Smooth muscle cell (in vitro differentiated cells): Measurements from ENCODE around the gene CGNL1. TPM values are rescaled to one million over a fixed set of nuclear protein-coding genes. Genes with fewer than 3 reads are reported as not detected.

Experiments used
- DNase-seq: peaks from one replicate; lab custom pipeline; 2025; ENCODE audit not compliant: unreplicated experiment; lab: John Stamatoyannopoulos, UW
- H2AFZ ChIP-seq: fragments of 200-600 bp; sonication (generic); 2 replicates; pipeline ENCODE4 v1.6.0; 2016; ENCODE audit warnings: antibody characterized with exemption, low read depth, mild to moderate bottlenecking
- H3F3A ChIP-seq: fragments of 200-600 bp; sonication (generic); 2 replicates; pipeline ENCODE4 v1.6.0; 2017; ENCODE audit warnings: antibody characterized with exemption, low read depth
- H3K27ac ChIP-seq: fragments of 200-600 bp; sonication (generic); 2 replicates; pipeline ENCODE4 v1.5.1; 2016; ENCODE audit warnings: low read depth, mild to moderate bottlenecking
- H3K27me3 ChIP-seq: fragments of 200-600 bp; sonication (generic); 2 replicates; pipeline ENCODE4 v1.6.1; 2016; ENCODE audit warnings: low read depth, mild to moderate bottlenecking
- H3K36me3 ChIP-seq: fragments of 200-600 bp; sonication (generic); 2 replicates; pipeline ENCODE4 v1.5.1; 2016; ENCODE audit warnings: low read depth
- H3K4me1 ChIP-seq: fragments of 200-600 bp; sonication (generic); 2 replicates; pipeline ENCODE4 v1.5.1; 2016; ENCODE audit warnings: low read depth
- H3K4me2 ChIP-seq: fragments of 200-600 bp; sonication (generic); 2 replicates; pipeline ENCODE4 v1.6.0; 2016; ENCODE audit warnings: mild to moderate bottlenecking
- H3K4me3 ChIP-seq: fragments of 200-600 bp; sonication (generic); 2 replicates; pipeline ENCODE4 v1.5.1; 2016; ENCODE audit warnings: mild to moderate bottlenecking
- H3K79me2 ChIP-seq: fragments of 200-600 bp; sonication (generic); 2 replicates; pipeline ENCODE4 v1.6.0; 2016; ENCODE audit warnings: low read depth, mild to moderate bottlenecking
- H3K9ac ChIP-seq: fragments of 200-600 bp; sonication (generic); 2 replicates; pipeline ENCODE4 v1.6.0; 2016; ENCODE audit warnings: low read depth
- H3K9me3 ChIP-seq: fragments of 200-600 bp; sonication (generic); replicated peaks from 2 replicates; pipeline ENCODE4 v1.5.1; 2016; ENCODE audit warnings: low read depth
- H4K20me1 ChIP-seq: fragments of 200-600 bp; sonication (generic); 2 replicates; pipeline ENCODE4 v1.6.0; 2016; ENCODE audit warnings: low read depth
- CTCF ChIP-seq: fragments of 200-600 bp; sonication (generic); IDR thresholded peaks from 2 replicates; pipeline ENCODE4 v1.5.1; 2017; ENCODE audit warnings: borderline replicate concordance, mild to moderate bottlenecking, antibody characterized with exemption; ENCODE audit not compliant: insufficient read depth, poor library complexity, severe bottlenecking
- WGBS: methylation state at CpG from one replicate; pipeline ENCODE4 v1.1.7; 2016; ENCODE audit warnings: low lambda C conversion rate; 5-methylcytosine and 5-hydroxymethylcytosine counted together
- polyA plus RNA-seq: library from polyadenylated mRNA; unstranded; fragments of >200 nt; fragmentation: Nextera tagmentation; extraction: Ambion mirVana; gene quantifications from 2 replicates; pipeline ENCODE4 v1.2.1, GENCODE V29; 2016
- total RNA-seq: library from RNA; depleted of rRNA; stranded (reverse); fragments of >200 nt; gene quantifications from 2 replicates; pipeline ENCODE4 v1.2.3, GENCODE V29; 2014

Gene CGNL1
- total and polyA plus RNA-seq, 2 experiments from 2014 or later, result 4.2 to 9.5 TPM

- Histone ChIP-seq H3K4me2 (no peak overlapping the region), H3K27ac (no peak overlapping the region), H3K79me2 (no peaks in the 10 kb centered on the region), H3K4me3 (no peak overlapping the region), H3K36me3 (no peaks in the 10 kb centered on the region), H3K4me1 (no peaks in the 10 kb centered on the region), H3K9ac (no peak overlapping the region), H3F3A (no peaks in the 10 kb centered on the region), H3K27me3 (no peaks in the 10 kb centered on the region), H3K9me3 (no peaks in the 10 kb centered on the region), H2AFZ (no peak overlapping the region), H4K20me1 (no peaks in the 10 kb centered on the region)
- no peak for TF ChIP-seq CTCF
- DNase-seq, result no peak
- 95% methylated on average over 2 of the region's 2 CpGs for WGBS
These were observed 213.4 kb downstream of the CGNL1 start for GRCh38 chr15:57589754-57590153.

- Histone ChIP-seq H3K4me3 (peak overlapping the region; percentile 62), H3K79me2 (no peaks in the 10 kb centered on the region), H3K4me2 (peak overlapping the region; percentile 92), H3F3A (no peaks in the 10 kb centered on the region), H4K20me1 (no peaks in the 10 kb centered on the region), H2AFZ (no peak overlapping the region), H3K27ac (no peak overlapping the region), H3K36me3 (no peaks in the 10 kb centered on the region), H3K9ac (no peak overlapping the region), H3K4me1 (no peaks in the 10 kb centered on the region), H3K27me3 (no peaks in the 10 kb centered on the region), H3K9me3 (no peaks in the 10 kb centered on the region)
- no peak for TF ChIP-seq CTCF
- no peak for DNase-seq
- WGBS, result 33% methylated on average over 14 of the region's 18 CpGs
These were observed 215.0 kb downstream of the CGNL1 start for GRCh38 chr15:57591237-57591821.

- Histone ChIP-seq H3K9me3 (no peaks in the 10 kb centered on the region), H4K20me1 (no peaks in the 10 kb centered on the region), H3K36me3 (no peaks in the 10 kb centered on the region), H3K4me1 (no peaks in the 10 kb centered on the region), H3K9ac (no peak within 1 kb of the TSS), H3F3A (no peaks in the 10 kb centered on the region), H3K27me3 (no peaks in the 10 kb centered on the region), H3K4me3 (peak within 1 kb of the TSS; percentile 62), H2AFZ (peak within 1 kb of the TSS; percentile 87), H3K79me2 (no peaks in the 10 kb centered on the region), H3K4me2 (peak within 1 kb of the TSS; percentile 92), H3K27ac (no peak within 1 kb of the TSS)
- under 1% methylated on average over 30 of the region's 58 CpGs for WGBS
- no peak for DNase-seq
- TF ChIP-seq CTCF, result no peak
These were observed 215.6 kb downstream of the CGNL1 start, which contains the start of gene MYZAP for GRCh38 chr15:57591822-57592367. TSS of gene MYZAP (plus strand) at chr15:57591904. CDS start at chr15:57592035, 131 bp downstream.

GRCh38 chr15:57592426-57592825, 216.1 kb downstream of the CGNL1 start:
- Histone ChIP-seq H3K9ac (no peak overlapping the region), H3K4me2 (peak overlapping the region; percentile 92), H4K20me1 (no peaks in the 10 kb centered on the region), H3K9me3 (no peaks in the 10 kb centered on the region), H3K27me3 (no peaks in the 10 kb centered on the region), H2AFZ (peak overlapping the region; percentile 87), H3K27ac (no peak overlapping the region), H3F3A (no peaks in the 10 kb centered on the region), H3K36me3 (no peaks in the 10 kb centered on the region), H3K4me3 (peak overlapping the region; percentile 62), H3K79me2 (no peaks in the 10 kb centered on the region), H3K4me1 (no peaks in the 10 kb centered on the region)
- no peak for TF ChIP-seq CTCF
- WGBS, result 89% methylated on average over 5 of the region's 5 CpGs
- DNase-seq, result no peak
